B cell (primary cell): ENCODE results near the gene NUP98. TPM values are rescaled to one million over a fixed set of nuclear protein-coding genes. Genes with fewer than 3 reads are reported as not detected.
"Not testable (repeated sequence)": the region's sequence is repeated elsewhere in the genome, so short reads cannot be mapped to it uniquely, and the experiment has no call there.

Source experiments
- ATAC-seq: fragments of 200-7000 bp; cut with Tn5 transposase; one replicate; pipeline ENCODE4 v1.10.0; 2021; ENCODE audit warnings: low read depth, mild to moderate bottlenecking, moderate number of reproducible peaks, moderate library complexity
- CTCF ChIA-PET: fragments of 350-600 bp; sonication (Branson Sonifier 250); formaldehyde crosslinking; loops from one replicate; lab custom pipeline; 2021; ENCODE audit warnings: antibody characterized with exemption, inconsistent platforms; lab: Charles Lee
- POLR2A ChIA-PET: fragments of 350-600 bp; sonication (Branson Sonifier 250); formaldehyde crosslinking; loops from one replicate; lab custom pipeline; 2021; ENCODE audit warnings: antibody characterized with exemption; lab: Charles Lee
- DNase-seq: peaks from one replicate; pipeline ENCODE4 v3.0.0; 2013
- H2AFZ ChIP-seq: 2 replicates; pipeline ENCODE4 v1.6.1; 2012; ENCODE audit warnings: mild to moderate bottlenecking, low read depth, low read length; ENCODE audit not compliant: insufficient read depth, poor library complexity, severe bottlenecking
- H3K27ac ChIP-seq, 2 donors: 1 replicate in 1 of 2; 2 replicates in 1 of 2; pipeline ENCODE4 v1.5.1; 2012 to 2013; ENCODE audit warnings: low read length in 2 of 2, mild to moderate bottlenecking in 2 of 2, moderate library complexity in 1 of 2
- H3K27me3 ChIP-seq, 4 experiments: fragments of 200-600 bp in 1 of 4; sonication (generic) in 1 of 4; replicated peaks in 1 of 4; 1 replicate in 2 of 4; 2 replicates in 2 of 4; pipeline versions ENCODE4 v1.6.1 to v1.7.0; 2013 to 2016; ENCODE audit warnings: low read length in 3 of 4, mild to moderate bottlenecking in 2 of 4, mixed read lengths in 1 of 4, moderate library complexity in 1 of 4; ENCODE audit not compliant: insufficient read depth in 4 of 4, control insufficient read depth in 3 of 4; ENCODE audit errors: control extremely low read depth in 1 of 4
- H3K36me3 ChIP-seq, 2 experiments: replicated peaks in 1 of 2; 1 replicate in 1 of 2; 2 replicates in 1 of 2; pipeline versions ENCODE4 v1.6.1 to v1.7.1; 2013; ENCODE audit warnings: low read length in 1 of 2; ENCODE audit not compliant: insufficient read depth in 2 of 2, control insufficient read depth in 1 of 2; ENCODE audit errors: control extremely low read depth in 1 of 2, extremely low read depth in 1 of 2
- H3K4me1 ChIP-seq, 2 donors: fragments of 200-600 bp in 1 of 2; sonication (generic) in 1 of 2; 1 replicate in 1 of 2; 2 replicates in 1 of 2; pipeline versions ENCODE4 v1.5.1 to v1.6.1; 2013 to 2017; ENCODE audit warnings: low read length in 2 of 2; ENCODE audit not compliant: control insufficient read depth in 2 of 2, insufficient read depth in 2 of 2
- H3K4me2 ChIP-seq: replicated peaks from 2 replicates; pipeline ENCODE3; 2012; ENCODE audit warnings: mild to moderate bottlenecking, low read depth, low read length; ENCODE audit not compliant: poor library complexity, severe bottlenecking
- H3K4me3 ChIP-seq, 5 experiments: fragments of 200-600 bp in 1 of 5; sonication (generic) in 1 of 5; 1 replicate in 3 of 5; 2 replicates in 2 of 5; pipeline versions ENCODE4 v1.5.1 to v1.7.0; 2011 to 2016; ENCODE audit warnings: low read length in 4 of 5, mild to moderate bottlenecking in 4 of 5, low read depth in 2 of 5, control low read depth in 1 of 5, moderate library complexity in 1 of 5; ENCODE audit not compliant: insufficient read depth in 1 of 5; ENCODE audit errors: control extremely low read depth in 1 of 5, extremely low read depth in 1 of 5
- H3K79me2 ChIP-seq: fragments of 200-600 bp; sonication (generic); one replicate; pipeline ENCODE4 v1.6.0; 2016; ENCODE audit warnings: low read length; ENCODE audit not compliant: control insufficient read depth, insufficient read depth
- H3K9ac ChIP-seq: fragments of 200-600 bp; sonication (generic); 2 replicates; pipeline ENCODE4 v1.6.1; 2017; ENCODE audit warnings: mild to moderate bottlenecking, low read length, moderate library complexity
- H3K9me3 ChIP-seq, 3 donors: one replicate each; pipeline versions ENCODE4 v1.6.1 to v1.7.1; 2013; ENCODE audit warnings: low read length in 2 of 3; ENCODE audit not compliant: control insufficient read depth in 2 of 3, insufficient read depth in 1 of 3; ENCODE audit errors: control extremely low read depth in 1 of 3
- H4K20me1 ChIP-seq: 2 replicates; pipeline ENCODE4 v1.6.0; 2012; ENCODE audit warnings: mild to moderate bottlenecking, low read length; ENCODE audit not compliant: insufficient read depth, control insufficient read depth, poor library complexity, severe bottlenecking
- H3K27ac Mint-ChIP-seq: one replicate; pipeline ENCODE4 v1.8.0; 2021; ENCODE audit warnings: mixed read lengths
- H3K27me3 Mint-ChIP-seq: one replicate; pipeline ENCODE4 v1.8.0; 2021; ENCODE audit warnings: mixed read lengths
- H3K4me1 Mint-ChIP-seq: one replicate; pipeline ENCODE4 v1.8.0; 2021; ENCODE audit warnings: mixed read lengths
- H3K4me3 Mint-ChIP-seq: one replicate; pipeline ENCODE4 v1.8.0; 2021; ENCODE audit warnings: mixed read lengths
- H3K9me3 Mint-ChIP-seq: one replicate; pipeline ENCODE4 v1.8.0; 2022; ENCODE audit warnings: mixed read lengths; ENCODE audit not compliant: insufficient read depth
- CTCF ChIP-seq: fragments of 200-600 bp; IDR thresholded peaks from one replicate; pipeline ENCODE4 v1.8.0; 2022; ENCODE audit warnings: antibody characterized with exemption, mild to moderate bottlenecking
- EZH2 ChIP-seq: IDR thresholded peaks from 2 replicates; pipeline ENCODE4 v1.6.1; 2012; ENCODE audit warnings: borderline replicate concordance, low read depth, mild to moderate bottlenecking, moderate library complexity, low read length; ENCODE audit not compliant: insufficient read depth, poor library complexity, severe bottlenecking
- WGBS: methylation state at CpG from one replicate; pipeline ENCODE4 v1.1.5; 2013; ENCODE audit warnings: missing lambda C conversion rate; ENCODE audit not compliant: insufficient coverage; 5-methylcytosine and 5-hydroxymethylcytosine counted together
- intact Hi-C: fragments of 100-400 bp; cut with micrococcal nuclease; formaldehyde crosslinking; loops from one replicate; pipeline ENCODE4 v1.10.0; 2022
- polyA plus RNA-seq: library from polyadenylated mRNA; depleted of rRNA; stranded (reverse); fragments of >200 nt; gene quantifications from 2 replicates; pipeline ENCODE4 v1.2.3, GENCODE V29; 2012
- total RNA-seq, 2 donors: library from RNA; stranded (reverse); fragments of 120-200 nt in 1 of 2; gene quantifications; 1 replicate in 1 of 2; 2 replicates in 1 of 2; pipeline versions ENCODE4 v1.2.3 to v1.2.4, GENCODE V29; 2013 to 2022

The NUP98 gene
- total and polyA plus RNA-seq, 2 donors (not counting 1 experiment from before 2014, with no cell fraction given), result 99.8 to 111 TPM

GRCh38 chr11:3648843-3649242, 148.5 kb downstream of the NUP98 start:
- POLR2A ChIA-PET, DNase-seq, H4K20me1 ChIP-seq, H3K4me3 ChIP-seq, H3K4me1 Mint-ChIP-seq, CTCF ChIA-PET, H3K27ac ChIP-seq, H3K27ac Mint-ChIP-seq, H3K4me2 ChIP-seq, ATAC-seq, H3K79me2 ChIP-seq, H3K4me1 ChIP-seq, H3K9me3 ChIP-seq, H2AFZ ChIP-seq, H3K9ac ChIP-seq, H3K9me3 Mint-ChIP-seq, intact Hi-C loops, H3K4me3 Mint-ChIP-seq, H3K36me3 ChIP-seq: not testable (repeated sequence)
- H3K27me3 ChIP-seq, result peaks cover 0 to 11% (median 2%) of the 10 kb centered on the region in 4 experiments
- peaks cover 50% of the 10 kb centered on the region for H3K27me3 Mint-ChIP-seq
- WGBS, result 91% methylated on average over 13 of the region's 13 CpGs

GRCh38 chr11:3645552-3645951, 151.8 kb downstream of the NUP98 start:
- no peak overlapping the region for H3K9ac ChIP-seq
- no peak overlapping the region for H3K27ac ChIP-seq
- H2AFZ ChIP-seq, result no peak overlapping the region
- no peak overlapping the region for H3K4me3 ChIP-seq
- no peaks in the 10 kb centered on the region for H3K79me2 ChIP-seq
- no peak overlapping the region for H3K4me2 ChIP-seq
- H3K9me3 ChIP-seq, result peaks cover 0 to 12% (median 0%) of the 10 kb centered on the region in 3 donors
- peaks cover 10 to 14% of the 10 kb centered on the region in 2 donors for H3K4me1 ChIP-seq
- ChIA-PET POLR2A (no interaction called here), CTCF (no interaction called here)
- H3K4me3 Mint-ChIP-seq, result no peak overlapping the region
- H3K36me3 ChIP-seq, result no peaks in the 10 kb centered on the region
- 90% methylated on average over 7 of the region's 7 CpGs for WGBS
- peaks cover 0 to 37% (median 13%) of the 10 kb centered on the region in 4 experiments for H3K27me3 ChIP-seq
- TF ChIP-seq CTCF (no peak), EZH2 (no peak)
- H3K27me3 Mint-ChIP-seq, result peaks cover 64% of the 10 kb centered on the region
- intact Hi-C loops, result no loop called here
- H3K27ac Mint-ChIP-seq, result no peak overlapping the region
- H3K4me1 Mint-ChIP-seq, result peaks cover 10% of the 10 kb centered on the region
- no peak for ATAC-seq
- DNase-seq, result no peak
- H3K9me3 Mint-ChIP-seq, result no peaks in the 10 kb centered on the region
- no peaks in the 10 kb centered on the region for H4K20me1 ChIP-seq
